H1 (cell line): ENCODE measurements around the gene TMEM18.

ENCODE experiments used
- CEBPB ChIP-seq: IDR thresholded peaks from 2 replicates; pipeline ENCODE4 v1.6.1; 2012; ENCODE audit warnings: low read depth, low read length
- CREB1 ChIP-seq: IDR thresholded peaks from 2 replicates; pipeline ENCODE4 v1.6.1; 2012; ENCODE audit warnings: inconsistent platforms
- EZH2 ChIP-seq: fragments of 200-600 bp; sonication (generic); IDR thresholded peaks from 2 replicates; pipeline ENCODE4 v1.7.1; 2012; ENCODE audit warnings: low read depth, mild to moderate bottlenecking, moderate library complexity, low read length, inconsistent platforms; ENCODE audit not compliant: severe bottlenecking
- HDAC2 ChIP-seq, 2 experiments: fragments of 300-600 bp in 1 of 2; sonication (generic) in 1 of 2; IDR thresholded peaks; 2 replicates each; pipeline ENCODE4 v1.6.1; 2011 to 2012; ENCODE audit warnings: low read depth in 2 of 2, low read length in 2 of 2, mild to moderate bottlenecking in 2 of 2, moderate library complexity in 2 of 2, borderline replicate concordance in 1 of 2, inconsistent platforms in 1 of 2
- JUND ChIP-seq: IDR thresholded peaks from 2 replicates; pipeline ENCODE4 v1.6.1; 2011; ENCODE audit warnings: mild to moderate bottlenecking, improper control_type of control experiment, low read length
- NANOG ChIP-seq: IDR thresholded peaks from 2 replicates; pipeline ENCODE4 v1.6.1; 2011; ENCODE audit warnings: low read length, low read depth, mild to moderate bottlenecking, inconsistent platforms; ENCODE audit not compliant: insufficient read depth, poor library complexity, severe bottlenecking
- NRF1 ChIP-seq: IDR thresholded peaks from 2 replicates; pipeline ENCODE4 v1.6.1; 2011; ENCODE audit warnings: mild to moderate bottlenecking, low read depth, low read length, improper control_type of control experiment
- POLR2A ChIP-seq, 2 experiments: IDR thresholded peaks; 1 replicate in 1 of 2; 2 replicates in 1 of 2; pipeline ENCODE4 v1.6.1; 2011; ENCODE audit warnings: low read depth in 2 of 2, low read length in 2 of 2, mild to moderate bottlenecking in 2 of 2; ENCODE audit errors: control extremely low read depth in 1 of 2
- POLR2AphosphoS5 ChIP-seq: IDR thresholded peaks from 2 replicates; pipeline ENCODE4 v1.6.1; 2011; ENCODE audit warnings: low read depth, low read length
- SIN3A ChIP-seq, 2 experiments: IDR thresholded peaks in 1 of 2; conservative IDR thresholded peaks in 1 of 2; 2 replicates each; pipeline ENCODE4 v1.6.1; 2011 to 2012; ENCODE audit warnings: low read length in 2 of 2, improper control_type of control experiment in 1 of 2, low read depth in 1 of 2, mild to moderate bottlenecking in 1 of 2
- TAF1 ChIP-seq: IDR thresholded peaks from 2 replicates; pipeline ENCODE4 v1.6.1; 2011; ENCODE audit warnings: mild to moderate bottlenecking, low read depth, low read length
- YY1 ChIP-seq: IDR thresholded peaks from 2 replicates; pipeline ENCODE4 v1.6.1; 2011; ENCODE audit warnings: low read depth, mild to moderate bottlenecking, low read length
- TF ChIP-seq, protein P1 (sequence below), 3 experiments: IDR thresholded peaks; 1 replicate in 2 of 3; 2 replicates in 1 of 3; pipeline versions ENCODE4 v1.5.1 to v1.6.1; 2011; ENCODE audit warnings: low read length in 3 of 3, mild to moderate bottlenecking in 3 of 3, inconsistent platforms in 2 of 3, low read depth in 1 of 3, moderate library complexity in 1 of 3; ENCODE audit not compliant: insufficient read depth in 1 of 3; ENCODE audit errors: control extremely low read depth in 1 of 3
- TF ChIP-seq, protein P2 (sequence below): IDR thresholded peaks from 2 replicates; pipeline ENCODE4 v1.6.1; 2011; ENCODE audit warnings: low read depth, mild to moderate bottlenecking, low read length; ENCODE audit not compliant: insufficient read depth

DNA sequence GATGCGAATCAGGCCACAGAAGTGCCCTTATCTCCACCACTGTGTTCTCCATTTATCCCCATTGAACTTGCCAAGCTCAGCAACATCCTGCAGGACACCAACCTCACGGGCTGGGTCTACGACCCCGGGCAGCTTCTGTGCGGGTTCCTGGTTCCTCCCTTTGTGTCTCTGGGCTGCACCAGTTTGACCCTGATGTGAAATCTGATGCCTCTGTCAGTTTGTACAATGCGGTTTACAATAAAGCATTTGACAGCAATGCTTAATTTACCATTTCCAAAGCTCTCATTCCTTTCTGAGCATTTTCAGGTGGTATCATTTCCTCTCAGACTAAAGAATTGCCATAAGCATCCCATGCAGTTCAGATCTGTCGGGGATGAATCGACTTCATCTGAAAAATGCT is 3.3 kb upstream of the TMEM18 start:
- no peak for TF ChIP-seq CREB1
- TF ChIP-seq CEBPB = no peak
- TF ChIP-seq JUND = no peak
- TF ChIP-seq TAF1 = no peak
- TF ChIP-seq, protein P1, sequence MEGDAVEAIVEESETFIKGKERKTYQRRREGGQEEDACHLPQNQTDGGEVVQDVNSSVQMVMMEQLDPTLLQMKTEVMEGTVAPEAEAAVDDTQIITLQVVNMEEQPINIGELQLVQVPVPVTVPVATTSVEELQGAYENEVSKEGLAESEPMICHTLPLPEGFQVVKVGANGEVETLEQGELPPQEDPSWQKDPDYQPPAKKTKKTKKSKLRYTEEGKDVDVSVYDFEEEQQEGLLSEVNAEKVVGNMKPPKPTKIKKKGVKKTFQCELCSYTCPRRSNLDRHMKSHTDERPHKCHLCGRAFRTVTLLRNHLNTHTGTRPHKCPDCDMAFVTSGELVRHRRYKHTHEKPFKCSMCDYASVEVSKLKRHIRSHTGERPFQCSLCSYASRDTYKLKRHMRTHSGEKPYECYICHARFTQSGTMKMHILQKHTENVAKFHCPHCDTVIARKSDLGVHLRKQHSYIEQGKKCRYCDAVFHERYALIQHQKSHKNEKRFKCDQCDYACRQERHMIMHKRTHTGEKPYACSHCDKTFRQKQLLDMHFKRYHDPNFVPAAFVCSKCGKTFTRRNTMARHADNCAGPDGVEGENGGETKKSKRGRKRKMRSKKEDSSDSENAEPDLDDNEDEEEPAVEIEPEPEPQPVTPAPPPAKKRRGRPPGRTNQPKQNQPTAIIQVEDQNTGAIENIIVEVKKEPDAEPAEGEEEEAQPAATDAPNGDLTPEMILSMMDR (IDR thresholded peaks at IDR 0.05; ENCODE audit: control extremely low read depth in 1 of 3, insufficient read depth in 1 of 3, low read depth in 1 of 3, low read length in 3 of 3) = no peak
- TF ChIP-seq SIN3A (conservative IDR thresholded peaks at IDR 0.05 in 1 of 2, IDR thresholded peaks at IDR 0.05 in 1 of 2; ENCODE audit: low read depth in 1 of 2, low read length in 2 of 2) = no peak
- TF ChIP-seq POLR2AphosphoS5 = no peak
- TF ChIP-seq NRF1 = no peak
- TF ChIP-seq HDAC2 (IDR thresholded peaks at IDR 0.05; ENCODE audit: borderline replicate concordance in 1 of 2, low read depth in 2 of 2, low read length in 2 of 2) = no peak
- no peak for TF ChIP-seq NANOG
- TF ChIP-seq POLR2A (IDR thresholded peaks at IDR 0.05; ENCODE audit: control extremely low read depth in 1 of 2, low read depth in 2 of 2, low read length in 2 of 2) = no peak
- TF ChIP-seq YY1 = no peak
- no peak for TF ChIP-seq EZH2
- TF ChIP-seq, protein P2, sequence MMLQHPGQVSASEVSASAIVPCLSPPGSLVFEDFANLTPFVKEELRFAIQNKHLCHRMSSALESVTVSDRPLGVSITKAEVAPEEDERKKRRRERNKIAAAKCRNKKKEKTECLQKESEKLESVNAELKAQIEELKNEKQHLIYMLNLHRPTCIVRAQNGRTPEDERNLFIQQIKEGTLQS = no peak
